DOHH2 (cell line): ENCODE results near the gene MICU2.
"Not testable (repeated sequence)": the region's sequence is repeated elsewhere in the genome, so short reads cannot be mapped to it uniquely, and the experiment has no call there.

Experiments
- H3F3A ChIP-seq: fragments of 200-600 bp; sonication (generic), shearing (Covaris generic); 2 replicates; pipeline ENCODE4 v1.6.0; 2016; ENCODE audit warnings: antibody characterized with exemption, mild to moderate bottlenecking; ENCODE audit not compliant: control insufficient read depth, insufficient read depth
- H3K27ac ChIP-seq: fragments of 200-600 bp; sonication (generic); 2 replicates; pipeline ENCODE4 v1.5.1; 2014; ENCODE audit warnings: low read depth, mild to moderate bottlenecking, low read length, moderate library complexity
- H3K27me3 ChIP-seq: fragments of 200-600 bp; sonication (generic); 2 replicates; pipeline ENCODE4 v1.6.1; 2014; ENCODE audit warnings: mild to moderate bottlenecking, low read length, mixed read lengths; ENCODE audit not compliant: control insufficient read depth
- H3K36me3 ChIP-seq: fragments of 200-600 bp; sonication (generic); 2 replicates; pipeline ENCODE4 v1.6.1; 2014; ENCODE audit warnings: mild to moderate bottlenecking, low read length, moderate library complexity, mixed read lengths; ENCODE audit not compliant: control insufficient read depth
- H3K4me1 ChIP-seq: fragments of 200-600 bp; sonication (generic); 2 replicates; pipeline ENCODE4 v1.6.1; 2014; ENCODE audit warnings: mild to moderate bottlenecking, low read length, mixed read lengths; ENCODE audit not compliant: control insufficient read depth
- H3K4me2 ChIP-seq: fragments of 200-600 bp; sonication (generic); 2 replicates; pipeline ENCODE4 v1.6.0; 2014; ENCODE audit warnings: mild to moderate bottlenecking, low read length, moderate library complexity
- H3K4me3 ChIP-seq: fragments of 200-600 bp; sonication (generic); 2 replicates; pipeline ENCODE4 v1.5.1; 2014; ENCODE audit warnings: mild to moderate bottlenecking, low read length, mixed read lengths
- H3K79me2 ChIP-seq: fragments of 200-600 bp; sonication (generic); 2 replicates; pipeline ENCODE4 v1.6.1; 2014; ENCODE audit warnings: mild to moderate bottlenecking, low read length, mixed read lengths; ENCODE audit not compliant: control insufficient read depth
- H3K9me2 ChIP-seq: fragments of 200-600 bp; sonication (generic); replicated peaks from 2 replicates; pipeline ENCODE4 v1.6.1; 2014; ENCODE audit warnings: mild to moderate bottlenecking, low read length, mixed read lengths; ENCODE audit not compliant: control insufficient read depth
- H3K9me3 ChIP-seq: fragments of 200-600 bp; sonication (generic); 2 replicates; pipeline ENCODE4 v1.6.1; 2014; ENCODE audit warnings: antibody characterized with exemption, low read length, mixed read lengths; ENCODE audit not compliant: control insufficient read depth, insufficient read depth
- H4K20me1 ChIP-seq: fragments of 200-600 bp; sonication (generic); 2 replicates; pipeline ENCODE4 v1.6.0; 2014; ENCODE audit warnings: low read depth, mild to moderate bottlenecking, antibody characterized with exemption, low read length, moderate library complexity; ENCODE audit not compliant: control insufficient read depth, insufficient read depth
- EZH2phosphoT487 ChIP-seq: fragments of 200-600 bp; sonication (generic); IDR thresholded peaks from 2 replicates; pipeline ENCODE4 v1.6.1; 2017; ENCODE audit warnings: borderline replicate concordance, mild to moderate bottlenecking, antibody characterized with exemption, low read length, moderate library complexity, mixed read lengths
- TF ChIP-seq, protein P1 (sequence below): fragments of 200-600 bp; sonication (generic); IDR thresholded peaks from one replicate; pipeline ENCODE4 v1.5.1; 2014; ENCODE audit warnings: antibody characterized with exemption, mild to moderate bottlenecking, low read depth, low read length; ENCODE audit not compliant: poor library complexity, severe bottlenecking

Gene MICU2

DNA sequence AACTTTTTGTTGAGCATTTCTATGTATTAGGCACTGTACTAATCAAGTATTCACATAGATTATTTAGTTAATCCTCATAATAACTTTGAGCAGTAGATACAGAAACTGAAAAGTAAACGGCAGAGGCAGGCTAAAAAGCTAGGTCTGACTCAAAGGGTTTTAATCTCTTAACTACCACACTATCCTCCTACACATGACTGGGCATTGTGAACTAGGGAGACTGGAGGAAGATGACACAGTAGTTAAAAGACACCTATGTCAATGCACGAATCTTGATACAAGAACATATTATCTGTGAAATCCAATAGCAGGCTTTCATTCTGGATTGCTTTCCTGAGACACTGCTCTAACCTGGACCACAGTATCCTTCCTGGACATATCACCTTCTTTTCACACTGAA, 36.3 kb downstream of the MICU2 start:
- Histone ChIP-seq H3K79me2 (peaks cover 22% of the 10 kb centered on the region), H3F3A (no peaks in the 10 kb centered on the region), H3K36me3 (peaks cover 28% of the 10 kb centered on the region), H4K20me1 (no peaks in the 10 kb centered on the region), H3K4me1 (peaks cover 3% of the 10 kb centered on the region), H3K27ac (no peak overlapping the region), H3K4me2 (no peak overlapping the region), H3K9me3 (no peaks in the 10 kb centered on the region), H3K9me2 (no peaks in the 10 kb centered on the region), H3K4me3 (no peak overlapping the region), H3K27me3 (no peaks in the 10 kb centered on the region)
- TF ChIP-seq, protein P1, sequence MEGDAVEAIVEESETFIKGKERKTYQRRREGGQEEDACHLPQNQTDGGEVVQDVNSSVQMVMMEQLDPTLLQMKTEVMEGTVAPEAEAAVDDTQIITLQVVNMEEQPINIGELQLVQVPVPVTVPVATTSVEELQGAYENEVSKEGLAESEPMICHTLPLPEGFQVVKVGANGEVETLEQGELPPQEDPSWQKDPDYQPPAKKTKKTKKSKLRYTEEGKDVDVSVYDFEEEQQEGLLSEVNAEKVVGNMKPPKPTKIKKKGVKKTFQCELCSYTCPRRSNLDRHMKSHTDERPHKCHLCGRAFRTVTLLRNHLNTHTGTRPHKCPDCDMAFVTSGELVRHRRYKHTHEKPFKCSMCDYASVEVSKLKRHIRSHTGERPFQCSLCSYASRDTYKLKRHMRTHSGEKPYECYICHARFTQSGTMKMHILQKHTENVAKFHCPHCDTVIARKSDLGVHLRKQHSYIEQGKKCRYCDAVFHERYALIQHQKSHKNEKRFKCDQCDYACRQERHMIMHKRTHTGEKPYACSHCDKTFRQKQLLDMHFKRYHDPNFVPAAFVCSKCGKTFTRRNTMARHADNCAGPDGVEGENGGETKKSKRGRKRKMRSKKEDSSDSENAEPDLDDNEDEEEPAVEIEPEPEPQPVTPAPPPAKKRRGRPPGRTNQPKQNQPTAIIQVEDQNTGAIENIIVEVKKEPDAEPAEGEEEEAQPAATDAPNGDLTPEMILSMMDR = no peak
- TF ChIP-seq EZH2phosphoT487 = no peak

DNA sequence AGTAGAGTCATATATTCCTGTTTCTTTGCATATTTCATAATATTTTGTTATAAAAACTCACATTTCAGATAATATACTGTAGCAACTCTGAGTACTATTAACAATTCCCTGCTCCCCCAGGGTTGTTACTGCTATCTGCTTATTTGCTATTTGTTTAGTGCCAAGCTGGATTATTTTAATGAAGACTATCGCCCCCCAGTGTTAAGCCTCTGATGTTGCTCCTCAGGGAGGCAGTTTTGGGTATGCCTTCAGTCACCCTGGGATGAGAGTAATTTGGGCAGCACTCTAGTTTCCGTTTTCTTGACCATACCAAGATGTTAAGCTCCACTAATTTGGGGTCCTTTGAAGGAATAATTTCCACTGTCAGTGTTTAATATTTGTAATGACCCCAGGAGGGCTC, 46.0 kb downstream of the MICU2 start:
- TF ChIP-seq EZH2phosphoT487 = no peak
- TF ChIP-seq, protein P1 = peak; percentile 55
- Histone ChIP-seq H3K27me3 (no peaks in the 10 kb centered on the region), H3F3A (no peaks in the 10 kb centered on the region), H4K20me1 (no peaks in the 10 kb centered on the region), H3K4me1 (no peaks in the 10 kb centered on the region), H3K79me2 (peaks cover 3% of the 10 kb centered on the region), H3K36me3 (peaks cover 24% of the 10 kb centered on the region), H3K9me2 (no peaks in the 10 kb centered on the region), H3K4me2 (no peak overlapping the region), H3K4me3 (no peak overlapping the region), H3K9me3 (no peaks in the 10 kb centered on the region), H3K27ac (no peak overlapping the region)

- no peaks in the 10 kb centered on the region for H3K9me3 ChIP-seq
- H3K4me3 ChIP-seq = no peak overlapping the region
- peaks cover 19% of the 10 kb centered on the region for H3K36me3 ChIP-seq
- no peaks in the 10 kb centered on the region for H3F3A ChIP-seq
- H3K9me2 ChIP-seq = no peaks in the 10 kb centered on the region
- no peaks in the 10 kb centered on the region for H3K27me3 ChIP-seq
- H3K27ac ChIP-seq = no peak overlapping the region
- no peaks in the 10 kb centered on the region for H3K4me1 ChIP-seq
- no peak overlapping the region for H3K4me2 ChIP-seq
- H4K20me1 ChIP-seq = no peaks in the 10 kb centered on the region
- TF ChIP-seq, protein P1 = no peak
- TF ChIP-seq EZH2phosphoT487 = no peak
- H3K79me2 ChIP-seq = peaks cover 3% of the 10 kb centered on the region
These were observed 47.9 kb downstream of the MICU2 start for GRCh38 chr13:21556051-21556450.

GRCh38 chr13:21553261-21553660, 50.7 kb downstream of the MICU2 start:
- not testable (repeated sequence) for H3K27ac ChIP-seq, H3F3A ChIP-seq, H4K20me1 ChIP-seq, H3K79me2 ChIP-seq, H3K9me2 ChIP-seq, H3K9me3 ChIP-seq, H3K4me3 ChIP-seq, H3K27me3 ChIP-seq, H3K4me1 ChIP-seq, H3K4me2 ChIP-seq
- H3K36me3 ChIP-seq = peaks cover 16% of the 10 kb centered on the region
